SH-SY5Y (cell line): ENCODE results near the gene KRT9.

Source experiments
- GATA2 ChIP-seq: IDR thresholded peaks from 2 replicates; pipeline ENCODE4 v1.6.1; 2011; ENCODE audit warnings: mild to moderate bottlenecking, low read depth, low read length
- GATA3 ChIP-seq: IDR thresholded peaks from 2 replicates; pipeline ENCODE4 v1.6.1; 2011; ENCODE audit warnings: low read depth, mild to moderate bottlenecking, low read length, moderate library complexity

DNA sequence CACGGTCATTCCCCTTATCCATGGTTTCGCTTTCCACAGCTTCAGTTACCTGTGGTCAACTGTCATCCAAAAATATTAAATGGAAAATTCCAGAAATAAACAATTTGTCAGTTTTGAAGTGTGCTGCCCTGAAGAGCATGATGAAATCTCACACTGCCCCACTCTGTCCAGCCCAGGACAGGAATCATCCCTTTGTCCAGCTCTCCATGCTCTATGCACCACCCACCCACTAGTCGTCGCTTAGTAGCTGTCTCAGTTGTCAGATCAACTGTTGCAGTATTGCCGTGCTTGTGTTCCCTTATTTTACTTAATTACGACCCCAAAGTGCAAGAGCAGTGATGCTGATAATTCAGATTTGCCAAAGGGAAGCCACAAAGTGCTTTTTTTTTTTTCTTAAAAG, 10.3 kb downstream of the KRT9 start:
- no peak for TF ChIP-seq GATA2
- no peak for TF ChIP-seq GATA3
